AG09309 (cell line): ENCODE measurements around the gene EPS8L3.

Experiments used
- DNase-seq: peaks from one replicate; pipeline ENCODE4 v3.0.0-alpha.2; 2010; ENCODE audit warnings: low read depth
- H3K4me3 ChIP-seq: 2 replicates; pipeline ENCODE4 v1.5.1; 2011; ENCODE audit warnings: mild to moderate bottlenecking, low read depth, low read length, moderate library complexity; ENCODE audit not compliant: control insufficient read depth
- CTCF ChIP-seq: IDR thresholded peaks from 2 replicates; pipeline ENCODE4 v1.5.1; 2011; ENCODE audit warnings: mild to moderate bottlenecking, low read depth, low read length, inconsistent platforms; ENCODE audit not compliant: insufficient read depth, control insufficient read depth; ENCODE audit errors: missing control alignments

EPS8L3 gene

GRCh38 chr1:109777436-109777835 lies 13.7 kb upstream of the EPS8L3 start:
- no peak for DNase-seq
- TF ChIP-seq CTCF = no peak
- no peak overlapping the region for H3K4me3 ChIP-seq

DNA sequence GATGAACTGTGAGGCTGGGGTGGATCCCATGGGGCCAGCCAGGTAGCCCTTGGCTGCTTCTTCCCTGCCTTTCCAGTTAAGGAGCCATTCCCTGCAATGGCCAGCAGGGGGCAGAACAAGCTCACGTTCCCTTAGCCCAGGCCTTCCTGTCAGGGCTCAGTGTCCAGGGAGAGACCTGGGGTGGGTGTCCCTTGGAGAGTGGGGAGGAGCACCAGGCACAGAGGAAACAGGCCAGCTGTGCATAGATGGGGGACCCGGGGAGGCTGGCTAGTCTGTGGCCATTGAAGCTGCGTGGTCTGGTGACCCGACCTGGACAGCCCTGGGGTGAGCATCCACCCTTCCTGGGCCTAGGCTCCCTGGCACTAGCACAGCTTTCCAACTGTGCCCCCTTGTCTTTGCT lies 13.2 kb upstream of the EPS8L3 start:
- TF ChIP-seq CTCF = peak; percentile 98
- H3K4me3 ChIP-seq = no peak overlapping the region
- no peak for DNase-seq

- no peak for TF ChIP-seq CTCF
- no peak for DNase-seq
- no peak overlapping the region for H3K4me3 ChIP-seq
These were observed 12.6 kb upstream of the EPS8L3 start for GRCh38 chr1:109776206-109776835.

DNA sequence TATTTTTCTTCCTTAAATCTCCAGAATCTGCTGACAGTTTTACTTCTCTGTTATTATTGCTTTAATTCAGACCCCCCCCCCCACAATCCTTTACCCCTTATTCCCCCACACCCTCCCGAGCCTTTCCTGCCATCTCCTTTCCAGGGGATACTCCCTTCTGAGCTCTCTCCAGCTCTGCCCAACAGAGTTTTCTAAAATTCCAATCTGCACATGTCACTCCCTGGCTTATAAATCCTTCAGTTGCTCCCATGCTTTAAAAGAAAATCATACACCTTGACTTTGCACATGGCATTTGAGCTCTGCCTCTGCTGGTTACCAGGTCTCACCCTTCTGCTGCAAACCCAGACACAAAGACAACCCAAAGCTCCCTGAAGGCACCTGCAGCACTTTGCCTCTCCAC lies 11.7 kb upstream of the EPS8L3 start:
- no peak for DNase-seq
- H3K4me3 ChIP-seq = no peak overlapping the region
- no peak for TF ChIP-seq CTCF

DNA sequence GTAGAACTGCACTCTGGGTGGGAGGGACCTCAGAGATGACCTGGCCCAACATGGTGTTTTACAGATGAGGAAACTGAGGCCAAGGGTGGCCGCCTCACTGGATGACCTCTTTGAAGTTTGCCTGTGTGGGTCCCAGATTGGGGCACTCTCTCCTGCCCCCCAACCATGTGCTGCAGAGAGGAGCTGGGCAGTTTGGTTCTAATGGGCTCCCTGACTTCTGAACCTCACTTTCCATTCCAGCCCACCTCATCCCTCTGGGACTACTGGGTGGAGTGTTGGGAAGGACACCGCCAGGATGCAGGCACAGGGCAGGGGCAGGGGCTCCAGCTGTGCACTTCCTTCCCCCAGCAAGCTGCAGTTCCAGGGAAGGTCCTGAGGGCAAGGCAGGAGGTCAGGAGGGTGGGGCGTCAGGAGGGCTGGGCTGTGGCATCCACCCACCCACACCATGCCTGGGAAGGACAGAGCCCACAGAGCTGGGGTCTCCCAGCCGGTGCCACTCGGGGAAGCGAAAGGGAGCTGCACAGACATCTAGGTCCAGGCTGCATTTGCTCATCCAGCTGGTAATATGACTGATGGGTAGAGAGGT lies 10.3 kb upstream of the EPS8L3 start:
- no peak for TF ChIP-seq CTCF
- DNase-seq = no peak
- H3K4me3 ChIP-seq = no peak overlapping the region

DNA sequence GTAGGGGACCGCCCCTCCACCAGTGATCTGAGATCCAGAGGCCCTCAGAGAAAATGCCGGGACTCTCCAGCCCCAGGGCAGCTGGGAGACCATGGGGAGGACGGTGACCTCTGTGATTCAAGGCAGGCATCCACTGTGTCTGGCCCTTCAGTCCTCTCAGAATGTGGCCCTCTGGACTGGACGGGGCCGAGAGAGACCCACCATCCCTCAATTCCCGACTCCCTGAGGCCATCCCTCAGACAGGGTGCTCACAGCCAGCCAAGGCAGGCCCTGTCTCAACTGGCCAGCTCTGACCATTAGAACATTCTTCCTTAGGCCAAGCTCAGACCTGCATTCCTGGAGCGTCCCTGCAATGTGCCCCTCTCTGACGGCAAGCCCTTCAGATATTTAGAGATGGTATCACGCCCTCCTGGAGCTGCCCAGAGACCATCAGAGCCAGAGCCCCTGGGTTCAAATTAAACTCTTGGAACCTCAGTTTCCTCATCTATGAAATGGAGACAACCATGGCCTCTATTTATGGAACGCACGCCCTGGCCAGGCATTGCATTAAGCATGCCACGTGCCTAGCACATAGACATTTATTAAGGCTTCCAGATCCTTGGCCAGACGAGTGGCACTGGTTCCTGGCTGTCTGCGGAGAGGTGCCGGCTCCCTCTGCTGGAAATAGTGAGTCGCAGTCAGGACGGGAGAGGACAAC lies 9.6 kb upstream of the EPS8L3 start:
- no peak overlapping the region for H3K4me3 ChIP-seq
- DNase-seq = peak; percentile 61
- TF ChIP-seq CTCF = peak; percentile 97
